C4-2B (cell line): ENCODE results near the gene CYCS.
"Not testable (repeated sequence)": the region's sequence is repeated elsewhere in the genome, so short reads cannot be mapped to it uniquely, and the experiment has no call there.

Experiments used
- H3K27ac ChIP-seq: fragments of 450-650 bp; 2 replicates; pipeline ENCODE4 v1.5.1; 2017
- CTCF ChIP-seq: fragments of 450-650 bp; conservative IDR thresholded peaks from 2 replicates; pipeline ENCODE4 v1.5.1; 2017; ENCODE audit warnings: mild to moderate bottlenecking
- ZFX ChIP-seq: fragments of 450-650 bp; IDR thresholded peaks from 2 replicates; pipeline ENCODE4 v1.6.1; 2017

Gene CYCS

GRCh38 chr7:25090374-25090773 is 34.7 kb downstream of the CYCS start:
- H3K27ac ChIP-seq, result no peak overlapping the region
- TF ChIP-seq CTCF (no peak), ZFX (no peak)

GRCh38 chr7:25087855-25088254 is 37.2 kb downstream of the CYCS start:
- H3K27ac ChIP-seq, result no peak overlapping the region
- no peak for TF ChIP-seq ZFX
- TF ChIP-seq CTCF, result no peak

GRCh38 chr7:25084821-25085220 is 40.2 kb downstream of the CYCS start:
- H3K27ac ChIP-seq, result no peak overlapping the region
- no peak for TF ChIP-seq CTCF
- no peak for TF ChIP-seq ZFX

GRCh38 chr7:25083201-25083600 is 41.9 kb downstream of the CYCS start:
- TF ChIP-seq ZFX (no peak), CTCF (no peak)
- H3K27ac ChIP-seq, result no peak overlapping the region

- H3K27ac ChIP-seq, result not testable (repeated sequence)
Measured at GRCh38 chr7:25082041-25082440, 43.0 kb downstream of the CYCS start.

- H3K27ac ChIP-seq, result no peak overlapping the region
- no peak for TF ChIP-seq ZFX
- no peak for TF ChIP-seq CTCF
Measured at GRCh38 chr7:25077096-25077495, 48.0 kb downstream of the CYCS start.

GRCh38 chr7:25075459-25075858 is 49.6 kb downstream of the CYCS start:
- TF ChIP-seq ZFX (no peak), CTCF (no peak)
- no peak overlapping the region for H3K27ac ChIP-seq

- no peak overlapping the region for H3K27ac ChIP-seq
- TF ChIP-seq ZFX (no peak), CTCF (no peak)
Measured at GRCh38 chr7:25073451-25073850, 51.6 kb downstream of the CYCS start.
